ENCODE data around the gene IFNAR1. TPM values are rescaled to one million over a fixed set of nuclear protein-coding genes. Genes with fewer than 3 reads are reported as not detected.

Gene IFNAR1
- 33.2 TPM for polyA plus RNA-seq (2012; ENCODE audit: insufficient read length, low read depth)

DNA sequence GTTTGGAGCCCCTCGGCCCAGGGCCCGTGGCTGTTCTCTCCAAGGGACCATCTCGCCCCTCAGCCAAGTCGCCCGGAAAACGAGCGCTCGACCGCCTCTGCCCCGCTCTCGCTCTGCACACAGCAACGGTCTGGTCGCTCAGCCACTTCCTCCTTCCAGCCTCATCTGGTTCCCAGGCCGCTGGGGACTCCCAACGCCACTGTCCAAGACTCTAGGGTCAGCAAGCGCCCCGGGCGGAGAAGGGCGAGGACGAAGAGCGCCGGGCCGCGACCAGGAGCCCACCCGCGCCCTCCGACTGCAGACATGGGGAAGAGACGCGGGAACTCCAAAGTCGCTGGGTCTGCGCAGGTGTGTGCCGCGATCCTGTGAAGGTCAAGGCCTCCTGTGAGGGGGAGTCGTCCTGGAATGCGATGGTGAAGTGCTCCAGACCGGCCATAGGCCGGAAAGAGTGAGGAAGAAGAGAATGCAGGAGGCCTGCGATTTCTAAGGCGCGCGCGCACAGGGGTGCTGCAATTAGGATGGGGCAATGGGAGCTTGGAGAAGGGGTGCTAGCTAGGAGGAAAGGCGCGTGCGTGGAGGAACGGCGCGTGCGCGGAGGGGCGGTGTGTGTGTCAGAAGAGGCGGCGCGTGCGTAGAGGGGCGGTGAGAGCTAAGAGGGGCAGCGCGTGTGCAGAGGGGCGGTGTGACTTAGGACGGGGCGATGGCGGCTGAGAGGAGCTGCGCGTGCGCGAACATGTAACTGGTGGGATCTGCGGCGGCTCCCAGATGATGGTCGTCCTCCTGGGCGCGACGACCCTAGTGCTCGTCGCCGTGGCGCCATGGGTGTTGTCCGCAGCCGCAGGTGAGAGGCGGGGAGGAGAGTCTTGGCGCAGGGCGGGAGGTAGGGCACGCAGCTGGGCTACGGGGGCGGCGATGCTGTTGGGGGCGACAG, at the start of gene IFNAR1:
IFNAR1 (plus strand) TSS at position 680 of the 931 bp plus-strand sequence; CDS start at position 766, 86 bp downstream.
- no peak for TF ChIP-seq SIN3A (IDR thresholded peaks at IDR 0.05; ENCODE audit: borderline replicate concordance, insufficient read depth, low read length)
- TF ChIP-seq POLR2AphosphoS5 (IDR thresholded peaks at IDR 0.05; ENCODE audit: low read depth, low read length), result peak; percentile 82
- TF ChIP-seq TAF1 (IDR thresholded peaks at IDR 0.05; ENCODE audit: borderline replicate concordance, insufficient read depth, low read length), result no peak
- TF ChIP-seq REST (IDR thresholded peaks at IDR 0.05; ENCODE audit: insufficient read depth in 1 of 2, low read depth in 2 of 2, low read length in 2 of 2), result 0 out of 4 replicates have a peak, but pooled peaks of 1 of the 2 experiments have one; percentile 24
- peak; percentile 88 for TF ChIP-seq FOXP2 (optimal IDR thresholded peaks at IDR 0.05; ENCODE audit: borderline replicate concordance, extremely low read depth, extremely low read length, insufficient read depth)

GRCh38 chr21:33278721-33279120, 46.0 kb upstream of the IFNAR1 start:
- TF ChIP-seq POLR2AphosphoS5 (IDR thresholded peaks at IDR 0.05; ENCODE audit: low read depth, low read length), result no peak
- TF ChIP-seq REST (IDR thresholded peaks at IDR 0.05; ENCODE audit: insufficient read depth in 1 of 2, low read depth in 2 of 2, low read length in 2 of 2), result no peak
- TF ChIP-seq FOXP2 (optimal IDR thresholded peaks at IDR 0.05; ENCODE audit: borderline replicate concordance, extremely low read depth, extremely low read length, insufficient read depth), result no peak
- no peak for TF ChIP-seq SIN3A (IDR thresholded peaks at IDR 0.05; ENCODE audit: borderline replicate concordance, insufficient read depth, low read length)
- no peak for TF ChIP-seq TAF1 (IDR thresholded peaks at IDR 0.05; ENCODE audit: borderline replicate concordance, insufficient read depth, low read length)

DNA sequence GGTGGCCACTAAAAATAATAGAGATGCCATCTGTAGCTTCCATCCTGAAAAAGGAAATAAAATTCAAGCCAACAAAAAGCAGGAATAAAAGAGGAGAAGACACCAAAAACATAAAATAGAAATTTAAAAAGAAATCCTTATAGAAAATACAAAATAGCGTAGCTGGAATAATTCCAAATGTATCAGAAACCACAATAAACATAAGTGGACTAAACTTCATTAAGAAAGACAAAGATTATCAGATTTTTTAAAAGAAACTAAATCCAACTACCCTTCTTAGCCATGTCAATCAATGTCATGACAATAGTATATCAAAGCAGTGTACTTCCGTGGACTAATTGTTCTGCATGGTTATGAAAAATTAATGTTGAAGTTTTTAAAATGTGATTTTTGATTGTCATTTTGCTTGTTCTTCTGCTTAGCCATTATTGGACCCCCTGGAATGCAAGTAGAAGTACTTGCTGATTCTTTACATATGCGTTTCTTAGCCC, 45.4 kb upstream of the IFNAR1 start:
- no peak for TF ChIP-seq SIN3A (IDR thresholded peaks at IDR 0.05; ENCODE audit: borderline replicate concordance, insufficient read depth, low read length)
- no peak for TF ChIP-seq POLR2AphosphoS5 (IDR thresholded peaks at IDR 0.05; ENCODE audit: low read depth, low read length)
- no peak for TF ChIP-seq FOXP2 (optimal IDR thresholded peaks at IDR 0.05; ENCODE audit: borderline replicate concordance, extremely low read depth, extremely low read length, insufficient read depth)
- no peak for TF ChIP-seq TAF1 (IDR thresholded peaks at IDR 0.05; ENCODE audit: borderline replicate concordance, insufficient read depth, low read length)
- TF ChIP-seq REST (IDR thresholded peaks at IDR 0.05; ENCODE audit: insufficient read depth in 1 of 2, low read depth in 2 of 2, low read length in 2 of 2), result no peak

- TF ChIP-seq REST (IDR thresholded peaks at IDR 0.05; ENCODE audit: insufficient read depth in 1 of 2, low read depth in 2 of 2, low read length in 2 of 2) (no peak), POLR2AphosphoS5 (IDR thresholded peaks at IDR 0.05; ENCODE audit: low read depth, low read length) (no peak), TAF1 (IDR thresholded peaks at IDR 0.05; ENCODE audit: borderline replicate concordance, insufficient read depth, low read length) (no peak), FOXP2 (optimal IDR thresholded peaks at IDR 0.05; ENCODE audit: borderline replicate concordance, extremely low read depth, extremely low read length, insufficient read depth) (no peak), SIN3A (IDR thresholded peaks at IDR 0.05; ENCODE audit: borderline replicate concordance, insufficient read depth, low read length) (no peak)
Measured at GRCh38 chr21:33281096-33281652, 43.6 kb upstream of the IFNAR1 start.
